Ascending aorta (tissue), 2 donors: ENCODE measurements around the gene NACC2. TPM values are rescaled to one million over a fixed set of nuclear protein-coding genes. Genes with fewer than 3 reads are reported as not detected.

ENCODE experiments used
- DNase-seq, 2 donors: peaks; one replicate each; pipeline ENCODE4 v3.0.0-alpha.2; 2019; ENCODE audit warnings: low spot score in 2 of 2
- H3K27ac ChIP-seq, 2 donors: fragments of 200-600 bp; sonication (generic); one replicate each; pipeline ENCODE4 v1.5.1; 2016 to 2017; ENCODE audit warnings: mild to moderate bottlenecking in 1 of 2
- H3K27me3 ChIP-seq: fragments of 200-600 bp; sonication (generic); one replicate; pipeline ENCODE4 v1.5.1; 2017
- H3K36me3 ChIP-seq, 2 donors: fragments of 200-600 bp; sonication (generic); one replicate each; pipeline ENCODE4 v1.5.1; 2016
- H3K4me1 ChIP-seq, 2 donors: fragments of 200-600 bp; sonication (generic); one replicate each; pipeline ENCODE4 v1.5.1; 2016 to 2017; ENCODE audit warnings: mild to moderate bottlenecking in 1 of 2
- H3K4me3 ChIP-seq, 2 donors: fragments of 200-600 bp; sonication (generic); one replicate each; pipeline ENCODE4 v1.5.1; 2016 to 2017; ENCODE audit warnings: mild to moderate bottlenecking in 1 of 2
- H3K9me3 ChIP-seq, 2 donors: fragments of 200-600 bp; sonication (generic); one replicate each; pipeline ENCODE4 v1.5.1; 2016
- CTCF ChIP-seq, 3 experiments: fragments of 200-600 bp in 2 of 3; fragments of 450-650 bp in 1 of 3; sonication (generic) in 2 of 3; IDR thresholded peaks; one replicate each; pipeline ENCODE4 v1.5.1; 2016 to 2019; ENCODE audit warnings: antibody characterized with exemption in 3 of 3, mild to moderate bottlenecking in 1 of 3, moderate library complexity in 1 of 3
- intact Hi-C: fragments of 100-400 bp; cut with DNase I; formaldehyde crosslinking; loops from one replicate; pipeline ENCODE4 v1.15.1; 2023
- total RNA-seq: library from RNA; depleted of rRNA; stranded (reverse); fragments of >200 nt; gene quantifications from one replicate; pipeline ENCODE4 v1.1.0, GENCODE V29; 2016

Gene NACC2
- total RNA-seq, 1 donor from 2014 or later = 72.2 TPM

GRCh38 chr9:136051837-136052471 is 43.1 kb downstream of the NACC2 start:
- H3K27ac ChIP-seq = peak overlapping the region; percentile 44 to 79
- intact Hi-C loops = loop anchor here (1.0 to 5.0 kb wide), 4 partner anchors 43 to 90 kb away; partner anchors contain the start of genes NACC2, TMEM250 and UBAC1
- peak overlapping the region; percentile 37 to 65 for H3K4me3 ChIP-seq
- peaks cover 27 to 47% of the 10 kb centered on the region in 2 donors for H3K4me1 ChIP-seq
- TF ChIP-seq CTCF (IDR thresholded peaks at IDR 0.05) = no peak
- no peaks in the 10 kb centered on the region for H3K9me3 ChIP-seq
- peak in 1 of 2 donors; percentile 85 for DNase-seq
- H3K27me3 ChIP-seq = no peaks in the 10 kb centered on the region
- H3K36me3 ChIP-seq = peaks cover 29 to 32% of the 10 kb centered on the region in 2 donors

DNA sequence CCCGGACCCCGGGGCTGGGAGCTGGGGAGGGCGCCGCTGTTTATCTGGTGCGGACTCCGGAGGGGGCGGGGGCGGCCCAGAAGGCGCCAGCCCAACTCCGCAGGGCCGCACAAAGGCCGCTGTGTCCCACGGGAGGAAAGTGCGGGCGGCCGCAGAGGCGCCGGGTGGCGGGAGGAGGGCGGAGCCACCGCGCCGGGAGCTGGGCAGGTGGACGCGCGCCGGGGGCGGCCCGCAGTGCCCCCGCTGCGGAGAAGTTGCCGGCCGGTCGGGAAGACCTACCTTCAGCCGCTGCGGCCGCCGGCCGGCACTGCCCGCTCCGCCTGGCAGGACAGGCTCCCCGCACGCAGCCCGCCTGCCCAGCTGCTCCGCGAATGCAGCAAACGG is 43.6 kb downstream of the NACC2 start:
- Histone ChIP-seq H3K27me3 (no peaks in the 10 kb centered on the region), H3K36me3 (peaks cover 32 to 36% of the 10 kb centered on the region in 2 donors), H3K27ac (peak overlapping the region; percentile 4 to 79), H3K4me3 (peak overlapping the region; percentile 37 to 65), H3K4me1 (peaks cover 27 to 43% of the 10 kb centered on the region in 2 donors), H3K9me3 (no peaks in the 10 kb centered on the region)
- no peak for DNase-seq
- intact Hi-C loops = loop anchor here (5.0 kb wide), 1 partner anchor 89 kb away; the partner anchor contains the start of gene UBAC1
- no peak for TF ChIP-seq CTCF (IDR thresholded peaks at IDR 0.05)

GRCh38 chr9:136050701-136051452 is 44.2 kb downstream of the NACC2 start:
- H3K4me1 ChIP-seq = peaks cover 27 to 40% of the 10 kb centered on the region in 2 donors
- TF ChIP-seq CTCF (IDR thresholded peaks at IDR 0.05) = no peak
- H3K4me3 ChIP-seq = peak overlapping the region; percentile 37 to 65
- peak overlapping the region; percentile 4 to 79 for H3K27ac ChIP-seq
- H3K9me3 ChIP-seq = no peaks in the 10 kb centered on the region
- DNase-seq = no peak
- H3K36me3 ChIP-seq = peaks cover 37 to 42% of the 10 kb centered on the region in 2 donors
- intact Hi-C loops = loop anchor here (5.0 kb wide), 1 partner anchor 89 kb away; the partner anchor contains the start of gene UBAC1
- no peaks in the 10 kb centered on the region for H3K27me3 ChIP-seq

DNA sequence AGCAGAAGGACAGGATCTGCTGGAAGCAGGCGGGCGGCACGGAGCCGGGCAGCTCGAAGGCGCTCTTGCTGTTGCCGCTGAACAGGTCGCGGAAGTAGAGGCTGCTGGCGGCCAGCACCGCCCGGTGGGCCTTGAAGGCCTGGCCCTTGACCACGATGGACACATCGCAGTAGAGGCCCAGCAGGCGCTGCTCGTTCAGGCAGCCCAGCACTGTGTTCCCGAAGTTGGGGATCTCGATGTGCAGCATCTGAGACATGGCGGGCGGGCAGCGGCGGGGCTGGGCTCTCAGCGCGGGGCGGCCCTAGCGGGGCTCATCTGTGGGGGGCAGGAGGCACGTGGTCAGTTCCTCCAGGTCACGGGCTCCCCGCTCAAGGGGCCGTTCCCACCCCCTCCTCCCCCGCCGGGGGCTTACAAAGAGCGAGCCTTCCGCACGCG is 44.8 kb downstream of the NACC2 start:
- DNase-seq = no peak
- H3K9me3 ChIP-seq = no peaks in the 10 kb centered on the region
- peaks cover 42 to 47% of the 10 kb centered on the region in 2 donors for H3K36me3 ChIP-seq
- intact Hi-C loops = loop anchor here (5.0 kb wide), 1 partner anchor 88 kb away; the partner anchor contains the start of gene UBAC1
- peak overlapping the region in 1 of 2 donors; percentile 65 for H3K4me3 ChIP-seq
- H3K27me3 ChIP-seq = no peaks in the 10 kb centered on the region
- H3K27ac ChIP-seq = no peak overlapping the region
- peaks cover 27 to 34% of the 10 kb centered on the region in 2 donors for H3K4me1 ChIP-seq
- TF ChIP-seq CTCF (IDR thresholded peaks at IDR 0.05) = no peak

- intact Hi-C loops = loop anchor here (5.0 kb wide), 1 partner anchor 87 kb away; the partner anchor contains the start of gene UBAC1
- Histone ChIP-seq H3K4me3 (no peak overlapping the region), H3K4me1 (peaks cover 27 to 32% of the 10 kb centered on the region in 2 donors), H3K27me3 (no peaks in the 10 kb centered on the region), H3K27ac (no peak overlapping the region), H3K9me3 (no peaks in the 10 kb centered on the region), H3K36me3 (peaks cover 42 to 54% of the 10 kb centered on the region in 2 donors)
- TF ChIP-seq CTCF (IDR thresholded peaks at IDR 0.05) = no peak
- no peak for DNase-seq
These were observed 45.4 kb downstream of the NACC2 start for GRCh38 chr9:136049491-136050265.
